Measurements from ENCODE around the gene DENND4A. TPM values are rescaled to one million over a fixed set of nuclear protein-coding genes. Genes with fewer than 3 reads are reported as not detected.

DENND4A gene
- total and polyA plus RNA-seq, 2 of the 4 experiments (the other 2 are of a cell fraction) = 4.1 to 17.7 TPM

DNA sequence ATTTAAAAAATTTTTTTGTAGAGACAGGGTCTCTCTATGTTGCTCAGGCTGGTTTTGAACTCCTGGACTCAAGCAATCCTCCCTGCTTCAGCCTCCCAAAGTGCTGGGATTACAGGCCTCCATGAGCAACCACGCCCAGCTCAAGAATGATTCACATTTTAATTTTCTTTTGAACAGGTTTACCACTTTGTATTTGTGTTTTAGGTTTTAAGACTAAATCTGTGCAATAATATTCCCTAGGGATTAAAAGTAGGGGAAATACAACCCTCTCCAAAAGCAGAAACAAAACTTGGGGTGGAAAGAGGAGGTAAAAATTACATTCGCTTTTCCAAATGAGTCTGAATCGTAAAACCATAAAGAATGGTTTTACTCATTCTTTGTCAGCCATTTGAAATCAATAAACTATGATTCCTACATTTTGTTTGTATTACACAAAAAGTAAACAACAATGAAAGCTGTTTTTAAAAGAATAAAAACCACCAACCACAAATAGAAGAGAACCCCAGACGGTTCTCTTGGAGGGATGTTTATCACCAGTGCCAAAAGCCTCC lies 132.5 kb downstream of the DENND4A start:
- H3K9ac ChIP-seq (ENCODE audit: low read depth, low read length) = no peak overlapping the region
- TF ChIP-seq NFE2L2 (IDR thresholded peaks at IDR 0.05; ENCODE audit: low read depth, low read length) = no peak
- no peak for TF ChIP-seq MAZ (IDR thresholded peaks at IDR 0.05; ENCODE audit: borderline replicate concordance, low read depth, low read length)
- TF ChIP-seq FOS (IDR thresholded peaks at IDR 0.05; ENCODE audit: low read depth, low read length) = no peak
- TF ChIP-seq CHD1 (IDR thresholded peaks at IDR 0.05; ENCODE audit: low read depth, low read length) = no peak
- TF ChIP-seq, protein P1, sequence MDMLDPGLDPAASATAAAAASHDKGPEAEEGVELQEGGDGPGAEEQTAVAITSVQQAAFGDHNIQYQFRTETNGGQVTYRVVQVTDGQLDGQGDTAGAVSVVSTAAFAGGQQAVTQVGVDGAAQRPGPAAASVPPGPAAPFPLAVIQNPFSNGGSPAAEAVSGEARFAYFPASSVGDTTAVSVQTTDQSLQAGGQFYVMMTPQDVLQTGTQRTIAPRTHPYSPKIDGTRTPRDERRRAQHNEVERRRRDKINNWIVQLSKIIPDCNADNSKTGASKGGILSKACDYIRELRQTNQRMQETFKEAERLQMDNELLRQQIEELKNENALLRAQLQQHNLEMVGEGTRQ (IDR thresholded peaks at IDR 0.05; ENCODE audit: low read depth, low read length) = no peak
- TF ChIP-seq MAFK (IDR thresholded peaks at IDR 0.05; ENCODE audit: low read depth, low read length) = no peak
- TF ChIP-seq, protein P2, sequence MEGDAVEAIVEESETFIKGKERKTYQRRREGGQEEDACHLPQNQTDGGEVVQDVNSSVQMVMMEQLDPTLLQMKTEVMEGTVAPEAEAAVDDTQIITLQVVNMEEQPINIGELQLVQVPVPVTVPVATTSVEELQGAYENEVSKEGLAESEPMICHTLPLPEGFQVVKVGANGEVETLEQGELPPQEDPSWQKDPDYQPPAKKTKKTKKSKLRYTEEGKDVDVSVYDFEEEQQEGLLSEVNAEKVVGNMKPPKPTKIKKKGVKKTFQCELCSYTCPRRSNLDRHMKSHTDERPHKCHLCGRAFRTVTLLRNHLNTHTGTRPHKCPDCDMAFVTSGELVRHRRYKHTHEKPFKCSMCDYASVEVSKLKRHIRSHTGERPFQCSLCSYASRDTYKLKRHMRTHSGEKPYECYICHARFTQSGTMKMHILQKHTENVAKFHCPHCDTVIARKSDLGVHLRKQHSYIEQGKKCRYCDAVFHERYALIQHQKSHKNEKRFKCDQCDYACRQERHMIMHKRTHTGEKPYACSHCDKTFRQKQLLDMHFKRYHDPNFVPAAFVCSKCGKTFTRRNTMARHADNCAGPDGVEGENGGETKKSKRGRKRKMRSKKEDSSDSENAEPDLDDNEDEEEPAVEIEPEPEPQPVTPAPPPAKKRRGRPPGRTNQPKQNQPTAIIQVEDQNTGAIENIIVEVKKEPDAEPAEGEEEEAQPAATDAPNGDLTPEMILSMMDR (conservative IDR thresholded peaks at IDR 0.05; ENCODE audit: low read depth, low read length) = no peak
- TF ChIP-seq BHLHE40 (IDR thresholded peaks at IDR 0.05; ENCODE audit: low read depth, low read length) = no peak
- TF ChIP-seq, protein P3, sequence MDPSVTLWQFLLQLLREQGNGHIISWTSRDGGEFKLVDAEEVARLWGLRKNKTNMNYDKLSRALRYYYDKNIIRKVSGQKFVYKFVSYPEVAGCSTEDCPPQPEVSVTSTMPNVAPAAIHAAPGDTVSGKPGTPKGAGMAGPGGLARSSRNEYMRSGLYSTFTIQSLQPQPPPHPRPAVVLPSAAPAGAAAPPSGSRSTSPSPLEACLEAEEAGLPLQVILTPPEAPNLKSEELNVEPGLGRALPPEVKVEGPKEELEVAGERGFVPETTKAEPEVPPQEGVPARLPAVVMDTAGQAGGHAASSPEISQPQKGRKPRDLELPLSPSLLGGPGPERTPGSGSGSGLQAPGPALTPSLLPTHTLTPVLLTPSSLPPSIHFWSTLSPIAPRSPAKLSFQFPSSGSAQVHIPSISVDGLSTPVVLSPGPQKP (IDR thresholded peaks at IDR 0.05; ENCODE audit: borderline replicate concordance, low read depth, low read length) = no peak
- no peak overlapping the region for H2AK5ac ChIP-seq (ENCODE audit: low read depth, low read length)
- POLR2A ChIA-PET (ENCODE audit: unreplicated experiment) = no interaction called here
- H3K56ac ChIP-seq (ENCODE audit: extremely low read depth, insufficient read depth, low read length) = no peak overlapping the region
- no peak overlapping the region for H2BK5ac ChIP-seq (ENCODE audit: low read depth, low read length, poor library complexity, severe bottlenecking)
- H3K9me3 ChIP-seq (ENCODE audit: control insufficient read depth, insufficient read depth, low read length) = no peaks in the 10 kb centered on the region
- no peak for ATAC-seq (ENCODE audit: low read depth)
- no peak overlapping the region for H3K27ac ChIP-seq (ENCODE audit: insufficient read depth, low read length)
- no peak overlapping the region for H2BK15ac ChIP-seq (ENCODE audit: low read depth, low read length)
- TSS peak; percentile 45 for BruUV-seq (replicated peaks)
- no peak overlapping the region for H2AK9ac ChIP-seq (replicated peaks; ENCODE audit: low read depth, low read length, poor library complexity)
- H4K91ac ChIP-seq (ENCODE audit: insufficient read depth, low read depth, low read length) = no peak overlapping the region
- H3K4ac ChIP-seq (ENCODE audit: low read depth, low read length) = no peak overlapping the region
- no peak overlapping the region for H4K8ac ChIP-seq (ENCODE audit: low read depth in 2 of 2, low read length in 2 of 2)
- intact Hi-C loops (cut with micrococcal nuclease) = no loop called here
- no peak overlapping the region for H3K4me2 ChIP-seq (ENCODE audit: low read depth, low read length)
- no peak overlapping the region for H3K23ac ChIP-seq (ENCODE audit: low read depth, low read length)
- no peak overlapping the region for H2AFZ ChIP-seq (replicated peaks; ENCODE audit: low read length, poor library complexity)
- no peak for DNase-seq
- no peak overlapping the region for H2BK20ac ChIP-seq (ENCODE audit: low read depth, low read length)
- no peak overlapping the region for H3K4me3 ChIP-seq (ENCODE audit: insufficient read depth, low read depth, low read length)
- peaks cover 8% of the 10 kb centered on the region; the same call in 1 of the 2 replicates for H3K9me1 ChIP-seq (ENCODE audit: insufficient read depth, low read length)
- no peak overlapping the region for H2BK120ac ChIP-seq (ENCODE audit: low read depth, low read length)
- WGBS, 2 experiments (ENCODE audit: extremely low coverage in 2 of 2, insufficient read length in 1 of 2) = no CpG with 5 or more reads among the region's 4 CpGs
- no peak overlapping the region for H3K18ac ChIP-seq (ENCODE audit: low read depth, low read length)
- no peaks in the 10 kb centered on the region for H3K79me1 ChIP-seq (ENCODE audit: low read depth in 1 of 2, low read length in 2 of 2)
- no peaks in the 10 kb centered on the region for H3K27me3 ChIP-seq (ENCODE audit: control insufficient read depth, insufficient read depth, low read length)
- H3K4me1 ChIP-seq (ENCODE audit: control insufficient read depth, insufficient read depth, low read length) = peaks cover 2% of the 10 kb centered on the region
- H4K20me1 ChIP-seq (ENCODE audit: insufficient read depth, low read length) = no peaks in the 10 kb centered on the region
- H3K36me3 ChIP-seq (ENCODE audit: control insufficient read depth, insufficient read depth, low read length) = peaks cover 6% of the 10 kb centered on the region
- dilution Hi-C loops (cut with HindIII; ENCODE audit: low sequenced_read_pairs, unreplicated experiment) = no loop called here
- CTCF ChIA-PET = interaction anchor here (1.7 kb wide), 1 partner anchor 164 kb away, joined by 4 read pairs; no protein-coding TSS in a partner anchor
- H3K14ac ChIP-seq (replicated peaks; ENCODE audit: low read depth, low read length) = no peak overlapping the region
- no peak overlapping the region for H4K5ac ChIP-seq (ENCODE audit: low read depth, low read length)
- in situ Hi-C loops (cut with MboI; ENCODE audit: low sequenced_read_pairs) = no loop called here
